ENCODE results near the gene FBLN5.

- no peak for TF ChIP-seq CTCF (conservative IDR thresholded peaks at IDR 0.05)
- no peak for TF ChIP-seq EZH2 (IDR thresholded peaks at IDR 0.05; ENCODE audit: low read depth)
Measured at GRCh38 chr14:91867316-91867988, 80.0 kb downstream of the FBLN5 start, which contains the start of gene TC2N.

Measured in PC-9 (cell line).